ENCODE data around the gene CACNG3.
"Not testable (repeated sequence)": the region's sequence is repeated elsewhere in the genome, so short reads cannot be mapped to it uniquely, and the experiment has no call there.

Gene CACNG3

GRCh38 chr16:24337013-24337412 lies 80.9 kb downstream of the CACNG3 start:
- no peak for DNase-seq

GRCh38 chr16:24343829-24344228 lies 87.7 kb downstream of the CACNG3 start:
- DNase-seq = not testable (repeated sequence)

- no peak for DNase-seq
These were observed 88.6 kb downstream of the CACNG3 start for GRCh38 chr16:24344784-24345183.

- no peak for DNase-seq
These were observed 89.6 kb downstream of the CACNG3 start for GRCh38 chr16:24345704-24346103.

- no peak for DNase-seq
These were observed 90.6 kb downstream of the CACNG3 start for GRCh38 chr16:24346734-24347133.

GRCh38 chr16:24347556-24347955 lies 91.4 kb downstream of the CACNG3 start:
- DNase-seq = no peak

- no peak for DNase-seq
These were observed 92.6 kb downstream of the CACNG3 start for GRCh38 chr16:24348545-24349290.

GRCh38 chr16:24349320-24349719 lies 93.2 kb downstream of the CACNG3 start:
- no peak for DNase-seq

- no peak for DNase-seq
These were observed 96.6 kb downstream of the CACNG3 start for GRCh38 chr16:24352746-24353145.

GRCh38 chr16:24353622-24354021 lies 97.5 kb downstream of the CACNG3 start:
- no peak for DNase-seq

GRCh38 chr16:24357511-24357910 lies 101.4 kb downstream of the CACNG3 start:
- no peak for DNase-seq

GRCh38 chr16:24358117-24358516 lies 102.0 kb downstream of the CACNG3 start:
- DNase-seq = no peak

- DNase-seq = no peak
These were observed 103.4 kb downstream of the CACNG3 start for GRCh38 chr16:24359490-24359889.

- no peak for DNase-seq
These were observed 104.8 kb downstream of the CACNG3 start for GRCh38 chr16:24360936-24361335.

GRCh38 chr16:24364596-24364995 lies 108.5 kb downstream of the CACNG3 start:
- DNase-seq = no peak

- DNase-seq = no peak
These were observed 111.1 kb downstream of the CACNG3 start for GRCh38 chr16:24367186-24367710.

- DNase-seq = no peak
These were observed 116.7 kb downstream of the CACNG3 start for GRCh38 chr16:24372824-24373223.

- no peak for DNase-seq
These were observed 122.9 kb downstream of the CACNG3 start for GRCh38 chr16:24378999-24379398.

GRCh38 chr16:24381470-24382118 lies 125.5 kb downstream of the CACNG3 start:
- DNase-seq = no peak

GRCh38 chr16:24382762-24383407 lies 126.8 kb downstream of the CACNG3 start:
- DNase-seq = no peak

GRCh38 chr16:24394341-24394740 lies 138.2 kb downstream of the CACNG3 start:
- no peak for DNase-seq

GRCh38 chr16:24396350-24397271 lies 140.5 kb downstream of the CACNG3 start:
- no peak for DNase-seq

GRCh38 chr16:24409045-24409444 lies 152.9 kb downstream of the CACNG3 start:
- DNase-seq = no peak
